C1 segment of cervical spinal cord (tissue), 14 donors: ENCODE data around the gene MKS1.

ENCODE experiments used
- DNase-seq, 14 donors: peaks; one replicate each; lab custom pipeline; 2025; lab: John Stamatoyannopoulos, UW

Gene MKS1

DNA sequence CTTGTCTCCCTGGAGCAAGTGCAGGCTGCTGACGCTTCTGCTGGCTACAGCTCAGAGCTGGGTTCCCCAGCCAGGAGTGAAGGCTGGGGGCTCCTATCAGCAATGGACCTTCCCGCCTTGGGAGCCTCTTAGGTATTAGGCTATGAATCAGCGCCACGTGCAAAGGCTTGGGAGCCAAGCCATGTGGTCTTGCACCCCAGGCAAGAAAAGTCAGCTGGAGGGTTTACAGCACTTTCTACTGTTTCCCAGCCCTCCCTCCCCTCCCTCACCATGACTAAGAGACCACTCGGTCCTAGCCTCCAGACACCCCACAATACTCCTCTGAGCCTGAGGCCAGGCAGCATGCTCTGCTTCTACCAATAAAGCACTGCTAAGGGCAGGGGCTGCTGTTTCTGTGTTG, 14.3 kb downstream of the MKS1 start:
- no peak for DNase-seq

DNA sequence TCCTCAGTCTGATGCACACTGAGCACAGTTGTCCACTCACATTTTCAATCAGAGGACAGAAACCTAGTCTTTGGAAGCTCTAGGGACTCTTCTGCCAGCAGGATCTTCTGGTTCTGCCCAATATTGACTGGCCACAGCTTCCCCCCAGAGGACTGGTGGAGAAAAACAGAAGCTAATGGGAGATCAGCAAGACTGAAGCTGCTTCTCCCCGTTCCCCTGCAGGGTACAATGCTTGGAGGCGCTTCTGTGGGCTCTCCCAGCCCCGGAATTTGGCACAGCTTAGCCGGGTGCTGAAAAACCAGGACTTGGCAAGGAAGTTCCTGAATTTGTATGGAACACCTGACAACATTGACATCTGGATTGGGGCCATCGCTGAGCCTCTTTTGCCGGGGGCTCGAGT, 16.2 kb downstream of the MKS1 start:
- no peak for DNase-seq

DNA sequence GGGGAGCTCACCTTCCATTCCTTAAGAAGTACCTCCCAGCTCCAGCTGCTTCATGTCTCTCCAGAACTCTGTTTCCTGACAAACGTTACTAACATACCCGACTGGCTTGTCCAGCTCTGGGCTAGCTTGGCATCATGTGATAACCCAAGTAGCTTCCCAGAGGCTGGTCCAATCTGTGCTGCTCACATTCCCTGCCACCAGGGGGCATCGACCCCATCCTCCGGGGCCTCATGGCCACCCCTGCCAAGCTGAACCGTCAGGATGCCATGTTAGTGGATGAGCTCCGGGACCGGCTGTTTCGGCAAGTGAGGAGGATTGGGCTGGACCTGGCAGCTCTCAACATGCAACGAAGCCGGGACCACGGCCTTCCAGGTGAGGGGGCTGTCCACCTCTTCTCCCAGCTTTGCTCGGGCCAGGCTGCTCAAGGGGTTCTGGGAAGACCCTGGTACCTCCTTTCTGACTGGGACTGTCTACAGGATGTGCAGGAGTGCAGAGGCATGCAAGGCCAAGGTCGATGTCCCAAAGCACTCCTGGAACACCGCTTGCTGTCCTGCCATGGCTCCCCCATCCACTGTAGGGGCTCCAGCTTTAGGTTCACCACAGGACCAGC, 18.9 kb downstream of the MKS1 start:
- peak in 2 of 14 donors; percentile 2 to 8 for DNase-seq

GRCh38 chr17:58196610-58197009, 22.4 kb downstream of the MKS1 start:
- DNase-seq: no peak

DNA sequence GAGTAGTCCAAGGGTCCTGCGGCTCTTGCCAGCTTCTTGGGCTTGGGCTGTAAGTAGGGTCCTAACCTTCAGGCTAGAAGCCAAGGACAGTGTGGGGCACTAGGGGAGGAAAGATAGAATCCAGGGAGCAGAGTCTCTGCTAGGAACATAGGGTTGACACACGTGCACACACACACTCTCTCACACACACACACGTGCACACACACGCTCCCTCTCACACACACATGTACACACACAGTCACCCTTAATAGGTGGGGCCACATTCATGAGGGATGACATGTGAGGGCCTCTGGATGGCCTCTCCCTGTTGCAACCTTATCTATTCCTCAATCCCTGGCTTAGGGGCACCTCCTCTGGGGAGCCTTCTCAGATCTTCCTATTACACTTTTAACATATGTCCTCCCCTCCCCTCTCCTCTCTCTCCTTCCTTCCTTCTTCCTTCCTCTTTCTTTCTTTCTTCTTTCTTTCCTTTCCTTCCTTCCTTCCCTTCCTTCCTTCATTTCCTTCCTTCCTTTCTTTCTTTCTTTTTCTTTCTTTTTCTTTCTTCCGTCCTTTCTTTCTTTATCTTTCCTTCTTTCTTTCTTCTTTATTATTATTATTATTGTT, 23.4 kb downstream of the MKS1 start:
- no peak for DNase-seq

DNA sequence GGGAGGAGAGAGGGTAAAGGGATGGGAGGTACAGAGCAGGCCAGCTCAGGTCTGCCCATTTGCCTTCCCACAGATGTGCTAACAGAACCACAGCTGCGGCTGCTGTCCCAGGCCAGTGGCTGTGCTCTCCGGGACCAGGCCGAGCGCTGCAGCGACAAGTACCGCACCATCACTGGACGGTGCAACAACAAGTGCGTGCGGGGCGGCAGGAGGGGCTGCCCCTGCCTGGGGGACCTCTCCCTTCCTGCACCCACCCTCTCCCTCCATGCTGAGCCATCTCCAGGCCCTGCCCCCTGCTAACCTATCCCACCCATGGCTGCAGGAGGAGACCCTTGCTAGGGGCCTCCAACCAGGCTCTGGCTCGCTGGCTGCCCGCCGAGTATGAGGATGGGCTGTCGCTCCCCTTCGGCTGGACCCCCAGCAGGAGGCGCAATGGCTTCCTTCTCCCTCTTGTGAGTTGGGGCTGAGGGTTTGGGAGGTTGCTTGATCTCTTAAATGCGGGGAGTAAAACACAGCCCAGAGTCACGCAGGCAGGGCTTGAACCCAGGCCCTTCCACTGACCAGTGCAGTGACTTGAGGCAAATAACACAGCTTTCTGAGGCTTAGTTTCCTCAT, 25.3 kb downstream of the MKS1 start:
- DNase-seq: no peak

DNA sequence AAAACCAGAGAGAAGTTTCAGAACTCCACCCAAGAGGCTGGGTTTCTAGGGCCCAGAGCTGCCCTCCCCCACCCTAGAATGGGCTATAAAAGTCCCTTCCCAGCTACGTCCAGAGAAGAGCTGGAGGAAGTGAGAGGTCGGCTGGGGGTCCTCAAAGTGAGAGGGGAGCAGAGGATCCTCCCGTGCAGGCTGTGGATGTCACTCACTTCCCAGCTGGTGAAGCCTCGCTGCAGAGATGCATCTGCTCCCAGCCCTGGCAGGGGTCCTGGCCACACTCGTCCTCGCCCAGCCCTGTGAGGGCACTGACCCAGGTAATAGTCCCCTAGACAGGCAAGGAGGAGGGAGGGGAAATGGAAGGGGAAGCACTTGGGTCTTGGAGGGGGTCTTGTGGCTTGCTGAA, 26.4 kb downstream of the MKS1 start, which contains the start of gene EPX:
EPX (plus strand) TSS at position 115 of the 400 bp plus-strand sequence; CDS start at position 236, 121 bp downstream.
- DNase-seq: no peak

GRCh38 chr17:58191241-58191896, 27.7 kb downstream of the MKS1 start:
- DNase-seq: no peak

GRCh38 chr17:58189436-58190146, 29.5 kb downstream of the MKS1 start:
- no peak for DNase-seq

DNA sequence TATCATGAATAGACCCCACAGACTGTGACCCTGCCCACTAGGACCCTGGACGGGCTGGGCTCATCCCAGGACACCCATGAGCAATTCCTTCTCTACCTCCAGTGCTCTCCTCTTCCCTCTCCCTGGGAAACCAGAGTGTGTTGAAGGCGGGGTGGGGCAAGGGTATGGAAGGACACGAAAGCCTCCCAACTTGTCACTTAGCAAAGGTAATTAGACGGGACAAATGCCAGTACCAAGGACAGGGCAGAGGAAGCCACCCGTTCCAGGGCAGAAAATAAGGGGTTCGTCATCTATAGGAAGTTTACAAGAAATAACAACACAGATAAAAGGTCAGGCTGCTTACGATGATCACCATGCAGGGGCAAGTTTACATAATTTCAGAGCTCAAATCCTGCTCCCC, 31.4 kb downstream of the MKS1 start:
- no peak for DNase-seq

GRCh38 chr17:58187063-58187462, 32.0 kb downstream of the MKS1 start:
- no peak for DNase-seq

DNA sequence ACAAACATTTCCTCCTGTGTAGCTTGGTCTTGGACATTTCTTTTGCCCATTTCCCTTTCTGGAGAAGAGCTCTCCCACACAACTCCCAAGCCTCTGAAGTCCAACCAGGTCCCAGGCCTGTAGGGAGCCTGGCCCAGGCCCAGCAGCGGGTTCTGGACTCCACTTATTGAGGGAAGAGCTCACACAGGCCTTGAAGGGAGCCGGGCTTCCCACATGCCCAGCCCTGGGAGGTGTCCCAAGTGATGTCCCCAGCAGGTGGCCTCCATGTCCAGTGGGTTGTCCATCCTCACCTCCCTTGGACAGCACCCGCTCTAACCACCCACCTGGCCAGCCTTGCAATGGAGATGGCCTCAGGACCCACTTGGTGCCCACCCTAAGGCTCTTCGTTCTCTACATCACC, 32.5 kb downstream of the MKS1 start:
- DNase-seq: no peak

GRCh38 chr17:58184986-58185761, 33.9 kb downstream of the MKS1 start:
- DNase-seq: no peak

DNA sequence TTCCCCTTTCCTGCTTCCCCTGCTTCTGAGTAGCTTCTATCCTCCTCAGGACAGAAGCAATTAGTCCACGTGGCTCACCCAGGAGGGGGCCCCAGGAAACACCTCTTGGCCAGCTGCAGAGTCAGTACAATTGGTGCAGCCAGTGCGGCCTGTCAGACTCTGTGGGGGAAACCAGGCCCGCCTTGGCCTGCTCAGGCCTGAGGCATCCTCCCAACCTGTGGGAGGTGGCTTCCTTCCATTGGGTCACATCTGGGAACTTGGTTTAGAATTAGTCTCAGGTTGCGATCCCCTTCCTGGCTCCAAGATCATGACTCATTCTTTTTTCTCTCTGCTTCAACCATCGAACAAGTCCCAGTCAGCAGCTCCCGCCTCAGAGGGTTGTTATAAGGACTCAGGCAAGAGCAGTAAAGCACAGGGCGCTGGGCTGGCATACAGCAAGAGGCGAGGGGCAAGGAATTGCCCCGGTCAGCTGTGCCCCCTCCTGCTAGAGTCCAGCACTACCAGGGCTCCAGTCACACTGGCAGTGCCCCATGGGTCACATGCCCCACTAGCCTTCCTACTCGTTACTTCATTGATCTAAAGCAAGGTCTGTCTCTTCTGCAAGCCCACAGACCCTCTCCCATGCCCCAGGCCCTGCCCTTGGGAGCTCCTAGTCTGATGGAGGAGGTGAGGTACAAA, 34.6 kb downstream of the MKS1 start:
- no peak for DNase-seq

GRCh38 chr17:58183514-58183913, 35.5 kb downstream of the MKS1 start:
- no peak for DNase-seq

DNA sequence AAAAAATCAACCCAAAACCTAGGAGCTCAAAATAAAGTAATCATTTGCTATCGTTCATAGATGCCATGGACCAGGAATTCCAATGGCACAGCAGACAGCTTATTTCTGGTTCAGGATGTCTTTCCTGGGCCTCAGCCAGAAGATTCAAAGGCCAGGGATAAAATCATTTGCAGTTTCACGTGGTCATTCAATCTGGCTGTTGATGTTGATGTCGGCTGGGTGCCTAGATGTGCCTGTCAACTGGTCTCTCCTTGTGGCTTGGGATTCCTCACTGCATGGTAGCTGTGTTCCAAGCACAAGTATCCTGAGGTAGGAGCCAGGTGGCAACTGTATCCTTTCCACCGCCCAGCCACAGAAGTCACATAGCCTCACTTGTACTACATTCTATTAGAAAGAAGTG, 37.3 kb downstream of the MKS1 start:
- DNase-seq: peak in 1 of 14 donors; percentile 53

DNA sequence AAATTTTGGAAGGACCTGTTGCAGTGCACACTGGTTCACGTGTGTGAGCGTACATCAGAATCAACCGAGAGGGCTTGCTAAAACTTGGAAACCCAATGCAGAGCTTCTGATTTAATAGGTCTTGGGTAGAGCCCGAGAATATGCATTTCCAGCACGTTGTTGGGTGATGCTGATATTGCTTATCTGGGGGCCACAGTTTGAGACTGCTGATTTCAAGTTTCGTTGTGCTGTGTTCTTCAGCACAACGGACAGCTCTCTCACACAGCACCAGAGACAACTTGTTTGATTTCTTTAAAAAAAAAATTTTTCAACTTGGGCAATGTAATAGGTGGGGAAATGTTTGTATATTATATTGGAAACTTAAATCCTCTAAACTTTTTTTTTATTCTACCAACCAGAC, 42.9 kb downstream of the MKS1 start:
- no peak for DNase-seq

DNA sequence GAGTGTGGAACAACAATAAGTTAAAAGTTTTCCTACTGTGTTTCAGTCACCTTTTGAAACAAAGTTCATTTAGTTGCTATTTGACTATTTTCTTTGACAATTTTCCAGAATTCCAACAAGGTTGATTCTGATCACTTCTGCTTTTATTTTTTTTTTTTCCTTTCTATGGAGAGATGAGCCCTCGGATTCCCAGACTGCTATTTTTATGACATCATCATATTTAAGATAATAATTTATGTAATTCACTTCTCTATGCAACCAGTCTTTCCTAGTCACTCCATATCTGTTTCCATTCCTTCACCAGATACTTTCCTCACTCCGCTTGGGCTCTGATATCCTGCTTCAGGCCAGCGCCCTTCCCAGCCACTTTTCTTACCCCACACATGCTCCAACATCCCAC, 44.2 kb downstream of the MKS1 start:
- DNase-seq: no peak

DNA sequence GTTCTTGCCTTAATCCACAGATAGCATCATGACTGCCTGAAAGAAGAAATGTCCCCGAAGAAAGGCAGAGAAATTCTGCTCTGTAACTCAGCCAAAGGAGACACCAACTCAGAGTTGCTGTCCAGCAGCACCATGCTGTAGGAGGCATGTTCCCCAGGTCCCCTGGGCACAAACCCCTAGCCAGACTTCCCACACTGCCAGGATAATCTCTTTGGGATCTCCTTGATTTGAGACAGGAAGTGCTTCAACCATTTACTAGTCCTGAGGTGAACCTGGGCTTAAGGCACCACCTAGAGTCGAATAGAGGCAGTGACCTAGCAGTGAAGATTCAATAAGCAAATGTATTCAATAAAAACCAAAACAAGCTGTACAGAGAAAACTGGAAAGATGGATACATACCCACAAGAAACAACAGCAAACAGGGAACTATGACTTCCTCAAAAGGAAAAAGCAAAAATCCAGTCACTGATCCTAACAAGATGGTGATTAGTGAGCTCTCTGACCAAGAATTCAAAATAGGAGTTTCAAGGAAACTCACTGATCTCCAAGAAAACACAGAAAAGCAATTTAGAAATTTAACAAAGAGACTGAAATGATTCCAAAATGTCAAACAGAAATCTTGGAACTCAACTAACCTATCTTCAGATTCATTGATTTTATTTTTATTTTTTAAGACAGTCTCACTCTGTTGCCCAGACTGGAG, 46.5 kb downstream of the MKS1 start:
- DNase-seq: no peak

DNA sequence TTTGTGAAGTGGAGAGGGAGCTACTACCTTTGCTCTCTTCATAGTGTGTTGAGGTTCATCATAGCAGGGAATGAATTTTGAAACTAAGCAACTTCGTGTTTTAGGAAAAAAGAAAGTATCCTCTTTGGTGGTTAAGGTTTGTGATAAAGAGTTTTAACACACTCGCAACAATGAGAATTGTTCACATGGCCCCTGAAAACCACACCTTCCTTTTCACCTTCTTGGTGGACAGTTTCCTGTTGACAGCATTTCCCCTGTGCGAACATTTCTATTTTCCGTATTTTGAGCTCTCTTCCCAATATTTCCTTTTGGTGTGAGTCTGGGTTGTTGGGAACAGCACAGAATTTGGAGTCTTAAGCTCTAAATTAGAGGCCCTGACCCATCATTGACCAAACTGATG, 48.4 kb downstream of the MKS1 start:
- DNase-seq: no peak
